Measurements from ENCODE around the gene ABCC11. TPM values are rescaled to one million over a fixed set of nuclear protein-coding genes. Genes with fewer than 3 reads are reported as not detected.

Gene ABCC11
- total and polyA plus RNA-seq, 12 donors: 0.01 to 0.61 (median 0.24) TPM; not detected in 5

GRCh38 chr16:48252013-48252412 is 4.7 kb upstream of the ABCC11 start:
- H3K36me3 ChIP-seq: peaks cover 0 to 52% (median 13%) of the 10 kb centered on the region in 9 donors
- peaks cover 0 to 31% (median 16%) of the 10 kb centered on the region in 9 donors for H3K4me1 ChIP-seq
- H3K4me3 ChIP-seq: no peak overlapping the region
- ATAC-seq (no peak), DNase-seq (no peak)
- no peak overlapping the region for H3K27ac ChIP-seq
- intact Hi-C loops (cut with DNase I): no loop called here
- no peaks in the 10 kb centered on the region for H3K27me3 ChIP-seq
- no peaks in the 10 kb centered on the region for H3K9me3 ChIP-seq
- no peak for TF ChIP-seq CTCF (IDR thresholded peaks at IDR 0.05)
- WGBS, 2 donors: 74 to 78% methylated on average over 5 of the region's 5 CpGs

DNA sequence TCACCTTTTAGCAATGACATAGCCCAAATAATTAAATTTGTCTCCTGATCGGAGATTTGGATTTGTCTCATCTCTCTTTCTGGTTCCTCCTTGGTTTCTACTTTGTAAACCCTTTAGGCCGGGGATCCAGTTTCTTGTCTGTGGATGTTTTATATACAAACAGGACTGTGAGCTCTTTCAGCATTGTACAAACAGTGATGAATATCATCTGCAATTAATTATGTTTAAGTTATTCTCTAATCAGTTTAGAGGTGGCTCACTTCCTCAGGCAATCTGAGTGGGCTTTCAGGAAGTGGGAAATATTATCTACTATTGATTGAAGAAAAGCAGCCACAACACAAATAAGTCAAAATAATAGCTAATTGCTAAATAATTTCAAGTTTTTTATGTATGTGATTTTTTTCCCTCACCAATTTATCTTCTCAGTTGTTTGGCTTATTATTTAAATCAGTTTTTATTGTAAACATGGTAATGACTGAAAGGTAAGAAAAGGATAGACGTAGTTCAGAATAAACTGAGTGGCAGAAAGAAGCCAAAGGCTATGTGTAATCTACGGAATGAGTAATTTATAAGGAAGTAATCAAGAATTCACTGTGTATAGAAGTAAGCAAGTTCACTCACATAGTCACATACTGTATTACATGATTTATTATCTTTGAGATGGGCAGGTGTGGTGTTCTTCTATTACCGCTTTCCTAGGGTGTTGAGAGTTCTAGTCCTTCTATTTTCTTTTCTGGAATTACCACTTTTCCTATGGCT is 3.4 kb upstream of the ABCC11 start:
- Histone ChIP-seq H3K4me1 (peaks cover 3 to 44% (median 29%) of the 10 kb centered on the region in 9 donors), H3K27me3 (no peaks in the 10 kb centered on the region), H3K9me3 (no peaks in the 10 kb centered on the region), H3K4me3 (no peak overlapping the region), H3K36me3 (peaks cover 0 to 40% (median 13%) of the 10 kb centered on the region in 9 donors), H3K27ac (no peak overlapping the region)
- WGBS, 2 donors: 93 to 95% methylated on average over 5 of the region's 5 CpGs
- intact Hi-C loops (cut with DNase I): no loop called here
- ATAC-seq: no peak
- TF ChIP-seq CTCF (IDR thresholded peaks at IDR 0.05): no peak
- DNase-seq: no peak

GRCh38 chr16:48246066-48246465 is 1.3 kb downstream of the ABCC11 start:
- peak overlapping the region in 4 of 10 donors; percentile 63 to 98 (median 80) for H3K4me3 ChIP-seq
- intact Hi-C loops (cut with DNase I): loop anchor here in 4 of 10 donors (2.0 to 10.0 kb wide), 4 partner anchors 21 to 379 kb away; partner anchors contain the start of gene SIAH1 (in 1 of the 4)
- no peak overlapping the region for H3K27ac ChIP-seq
- H3K4me1 ChIP-seq: peaks cover 3 to 53% (median 36%) of the 10 kb centered on the region in 9 donors
- 40 to 43% methylated on average over 2 of the region's 2 CpGs for WGBS, 2 donors
- DNase-seq: no peak
- H3K36me3 ChIP-seq: no peaks in the 10 kb centered on the region
- H3K27me3 ChIP-seq: no peaks in the 10 kb centered on the region
- no peak for TF ChIP-seq CTCF (IDR thresholded peaks at IDR 0.05)
- H3K9me3 ChIP-seq: no peaks in the 10 kb centered on the region
- ATAC-seq: no peak

DNA sequence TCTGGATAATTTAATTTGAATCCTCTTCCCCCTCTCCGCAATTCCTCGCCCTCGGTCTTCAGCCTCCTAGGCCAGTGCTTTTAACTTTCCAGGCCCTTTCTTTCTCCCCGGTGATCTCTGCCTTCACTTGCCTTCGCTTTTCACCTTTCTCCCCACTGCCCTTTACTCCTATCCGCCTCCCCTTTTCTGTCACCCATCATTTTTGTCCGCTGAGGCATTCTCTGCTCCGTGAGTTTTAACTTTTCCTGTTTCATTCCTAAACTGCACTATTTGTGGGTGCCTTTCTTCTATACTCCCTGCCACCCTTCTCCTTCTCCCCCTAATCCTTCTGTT is 2.5 kb downstream of the ABCC11 start:
- Histone ChIP-seq H3K4me1 (peaks cover 3 to 53% (median 34%) of the 10 kb centered on the region in 9 donors), H3K4me3 (peak overlapping the region; percentile 63 to 98 (median 84)), H3K9me3 (peaks cover 0 to 4% (median 0%) of the 10 kb centered on the region in 11 donors), H3K27ac (peak overlapping the region in 9 of 10 donors; percentile 73 to 95 (median 87)), H3K27me3 (no peaks in the 10 kb centered on the region), H3K36me3 (no peaks in the 10 kb centered on the region)
- 3 to 5% methylated on average over 8 of the region's 8 CpGs for WGBS, 2 donors
- TF ChIP-seq CTCF (IDR thresholded peaks at IDR 0.05): no peak
- DNase-seq (no peak), ATAC-seq (no peak)
- intact Hi-C loops (cut with DNase I): loop anchor here in 5 of 10 donors (5.0 to 10.0 kb wide), 4 partner anchors 140 to 380 kb away; partner anchors contain the start of gene SIAH1 (in 1 of the 5)
